SKM-1 (cell line): ENCODE data around the gene KRTAP10-2.
"Not testable (repeated sequence)": the region's sequence is repeated elsewhere in the genome, so short reads cannot be mapped to it uniquely, and the experiment has no call there.

ENCODE experiments used
- DNase-seq: peaks from one replicate; lab custom pipeline; 2025; ENCODE audit not compliant: unreplicated experiment; lab: John Stamatoyannopoulos, UW

Gene KRTAP10-2

DNA sequence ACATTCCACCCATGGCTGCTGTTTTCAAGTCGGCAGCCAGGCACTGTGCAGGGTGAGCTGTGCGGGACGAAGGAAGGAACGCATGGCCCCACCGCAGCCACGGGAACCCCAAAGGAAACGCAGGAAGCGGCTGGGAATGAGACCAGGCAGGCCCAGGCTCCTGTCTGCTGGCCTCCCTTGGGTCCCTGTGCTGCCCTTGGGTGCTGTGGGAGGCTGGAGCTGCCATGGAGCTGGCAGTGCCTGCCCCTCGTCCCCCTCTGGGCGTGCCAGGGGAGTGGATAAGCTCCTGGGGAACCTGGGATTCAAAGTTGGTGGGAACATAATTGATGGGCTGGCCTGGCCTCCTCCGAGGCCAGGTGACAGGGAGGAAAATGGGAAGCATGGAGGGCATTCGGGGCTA is 17.0 kb upstream of the KRTAP10-2 start:
- DNase-seq: no peak

DNA sequence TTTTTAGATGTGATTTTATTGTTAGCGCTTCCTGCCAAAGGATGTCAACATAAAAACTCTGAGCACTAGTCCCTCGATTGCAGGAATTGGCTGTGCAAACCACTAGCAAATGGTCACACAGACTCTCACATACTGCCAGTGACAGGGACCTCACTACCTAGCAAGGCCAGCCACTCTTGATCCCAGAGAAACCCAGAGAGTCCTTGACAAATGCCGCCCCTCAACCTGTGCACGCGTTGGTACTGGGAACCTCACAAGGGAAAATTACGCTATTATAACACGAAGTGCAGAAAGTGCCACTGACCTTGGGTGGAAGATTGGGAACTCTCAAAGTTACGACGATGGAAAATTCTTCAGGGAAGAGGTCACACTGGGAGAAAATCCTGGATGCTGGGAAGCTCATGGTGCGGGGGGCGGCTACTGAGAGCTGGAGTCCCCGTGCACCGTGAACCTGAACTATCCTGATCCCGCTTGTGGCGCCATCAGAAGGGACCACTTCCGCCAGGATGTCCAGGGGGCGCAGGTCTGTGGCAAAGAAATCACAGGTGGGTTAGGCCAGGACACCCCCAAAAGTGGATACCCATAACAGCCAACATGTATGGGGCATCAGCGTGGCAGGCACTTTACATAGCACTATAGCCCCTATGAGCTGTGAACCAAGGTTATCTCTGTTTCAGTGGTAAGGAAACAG is 16.3 kb upstream of the KRTAP10-2 start:
- DNase-seq: no peak

DNA sequence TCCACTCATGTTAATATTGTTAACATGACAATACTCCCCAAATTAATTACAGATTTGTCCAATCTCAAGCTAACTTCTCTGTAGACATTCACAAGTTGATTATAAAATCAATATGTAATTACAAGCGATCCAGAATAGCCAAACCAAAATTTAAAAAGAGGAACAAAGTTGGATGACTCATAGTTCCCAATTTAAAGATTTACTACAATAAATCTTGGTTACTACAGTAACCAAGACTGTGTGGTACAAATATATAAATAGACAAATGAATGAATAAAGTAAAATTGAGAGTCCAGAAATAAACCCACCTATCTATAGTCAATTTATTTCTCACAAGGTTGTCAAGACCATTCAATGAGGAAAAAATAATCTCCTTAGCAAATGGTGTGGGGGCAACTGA is 15.1 kb upstream of the KRTAP10-2 start:
- DNase-seq: no peak

DNA sequence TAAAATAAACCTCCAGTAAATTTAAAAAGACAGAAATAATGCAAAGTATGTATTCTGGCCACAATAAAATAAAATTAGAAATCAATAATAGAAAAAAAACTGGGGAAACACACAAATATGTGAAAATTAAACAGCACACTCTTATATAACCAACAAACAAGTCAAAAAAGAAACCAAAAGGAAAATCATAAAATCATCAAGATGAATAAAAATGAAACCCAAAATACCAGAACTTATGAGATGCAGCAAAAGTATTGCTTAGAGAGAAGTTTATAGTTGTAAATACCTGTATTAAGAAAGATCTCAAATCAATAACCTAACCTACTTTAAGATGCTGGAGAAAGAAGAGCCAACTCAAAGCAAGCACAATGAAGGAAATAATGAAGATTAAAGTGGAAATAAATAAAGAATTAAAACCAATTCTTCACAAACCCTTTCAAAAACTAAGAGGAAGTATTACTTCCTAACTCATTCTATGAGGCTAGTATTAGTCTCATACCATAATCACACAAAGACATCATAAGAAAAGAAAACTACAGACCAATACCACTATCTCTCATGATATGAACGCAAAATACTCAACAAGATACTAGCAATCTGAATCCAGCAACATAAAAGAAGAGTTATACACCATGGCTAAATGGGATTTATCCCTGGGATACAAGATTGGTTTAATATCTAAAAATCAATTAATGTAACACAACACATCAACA is 13.7 kb upstream of the KRTAP10-2 start:
- no peak for DNase-seq

DNA sequence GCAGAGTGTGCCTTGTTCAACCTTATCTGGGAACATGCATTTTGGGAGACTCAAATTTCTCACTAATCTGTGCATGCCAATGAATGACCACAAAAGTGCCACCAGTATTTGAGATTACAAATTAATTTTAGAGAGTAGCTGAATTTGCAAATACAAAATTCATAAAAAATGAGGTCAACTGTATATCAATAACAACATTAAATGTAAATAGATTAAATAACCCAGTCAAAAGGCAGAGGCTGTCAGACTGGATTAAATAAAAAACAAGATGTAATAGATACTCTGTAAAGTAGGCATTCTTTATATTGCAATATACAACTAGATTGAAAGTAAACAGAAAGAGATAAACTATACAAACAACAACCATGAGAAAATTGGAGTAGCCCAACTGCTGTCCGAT is 12.8 kb upstream of the KRTAP10-2 start:
- no peak for DNase-seq

DNA sequence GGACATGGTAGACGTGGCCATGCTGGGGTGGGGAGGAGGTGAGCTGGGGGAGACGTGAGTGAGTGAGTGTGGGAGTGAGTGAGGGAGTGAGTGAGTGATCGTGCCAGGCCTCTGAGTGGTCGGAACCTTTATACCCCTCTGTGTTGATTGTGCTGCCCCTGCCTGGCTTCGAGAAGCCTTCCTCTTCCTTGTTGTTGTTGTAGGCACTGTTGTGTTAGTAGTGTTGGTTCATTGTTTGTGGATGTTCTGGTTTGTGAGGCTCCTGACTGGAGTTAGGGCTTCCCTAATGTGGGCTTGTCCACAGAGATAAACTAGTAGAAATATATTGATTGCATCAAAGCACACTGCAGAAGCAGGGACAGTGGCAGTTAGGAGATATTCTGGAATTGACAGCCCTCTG is 7.4 kb upstream of the KRTAP10-2 start, which contains the start of gene KRTAP10-3:
Gene KRTAP10-3 (minus strand): TSS at position 101 of the 400 bp plus-strand sequence. CDS start 80 bp downstream, at position 21.
- no peak for DNase-seq

DNA sequence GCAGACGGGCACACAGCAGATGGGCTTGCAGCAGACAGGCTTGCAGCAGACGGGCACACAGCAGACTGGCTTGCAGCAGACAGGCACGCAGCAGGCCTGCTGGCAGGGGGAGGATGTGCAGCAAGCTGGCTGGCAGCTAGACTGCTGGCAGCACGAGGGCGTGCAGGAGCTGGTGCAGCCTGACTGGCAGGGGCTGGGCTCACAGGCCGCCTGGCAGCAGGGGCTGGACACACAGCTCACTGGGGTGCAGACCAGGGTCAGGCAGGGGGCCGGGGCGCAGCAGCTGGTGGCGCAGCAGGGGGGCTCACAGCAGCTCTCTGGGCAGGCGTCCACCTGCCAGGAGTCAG is 7.0 kb upstream of the KRTAP10-2 start:
- DNase-seq: not testable (repeated sequence)

DNA sequence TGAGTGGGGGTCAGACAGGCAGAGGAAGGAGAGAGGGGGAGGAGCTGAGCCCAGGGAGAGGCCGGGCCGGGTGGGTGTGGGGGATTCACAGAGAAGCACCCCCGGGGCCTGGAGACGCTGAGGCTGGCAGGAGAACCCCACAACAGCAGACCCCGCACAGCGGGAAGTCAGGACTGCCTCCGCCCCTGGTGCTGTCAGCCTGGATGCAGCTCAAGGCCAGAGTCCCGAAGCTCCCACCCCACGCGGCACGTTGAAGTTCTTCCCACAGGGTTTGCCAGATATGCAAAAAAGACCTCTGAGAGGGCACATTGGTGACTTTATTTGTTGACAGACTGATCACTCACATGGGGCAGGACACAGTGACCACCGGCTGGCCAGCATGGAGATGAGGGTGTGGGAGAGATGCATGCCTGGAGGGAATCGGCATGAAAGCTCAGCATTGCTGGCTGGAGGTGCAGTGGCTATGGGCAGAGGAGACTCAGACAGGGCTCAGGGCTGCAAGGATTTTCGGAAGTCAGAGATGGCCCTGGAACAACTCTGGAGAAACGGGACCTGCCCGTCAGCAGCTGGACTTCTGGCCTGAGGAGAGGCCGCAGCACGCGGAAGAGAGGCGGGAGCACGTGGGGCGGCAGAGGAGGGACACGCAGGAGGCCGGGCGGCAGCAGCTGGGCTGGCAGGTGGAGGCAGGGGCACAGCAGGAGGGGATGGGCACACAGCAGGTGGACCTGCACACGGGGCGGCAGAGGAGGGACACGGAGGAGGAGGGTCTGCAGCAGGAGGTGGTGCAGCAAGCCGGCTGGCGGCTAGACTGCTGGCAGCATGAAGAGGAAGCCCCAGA is 6.4 kb upstream of the KRTAP10-2 start:
- no peak for DNase-seq

DNA sequence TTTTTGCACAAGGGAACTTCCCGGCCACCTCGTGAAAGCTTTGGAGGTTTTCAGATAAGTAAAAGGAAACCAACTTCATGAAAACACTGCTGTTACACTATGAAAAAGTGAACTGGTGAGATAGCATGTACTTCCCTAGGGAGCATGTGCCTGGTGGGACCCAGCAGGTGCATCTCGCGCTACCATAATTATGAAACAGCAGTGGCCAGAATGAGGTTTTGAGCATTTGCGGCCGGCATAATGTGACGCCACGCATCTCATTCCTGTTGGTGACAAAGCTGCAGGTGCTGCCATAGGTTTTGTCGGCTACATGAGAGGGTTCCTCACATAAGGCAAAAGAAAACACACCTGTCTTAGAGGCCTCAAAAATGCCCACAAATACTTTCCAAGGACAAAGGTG is 5.6 kb upstream of the KRTAP10-2 start:
- no peak for DNase-seq

DNA sequence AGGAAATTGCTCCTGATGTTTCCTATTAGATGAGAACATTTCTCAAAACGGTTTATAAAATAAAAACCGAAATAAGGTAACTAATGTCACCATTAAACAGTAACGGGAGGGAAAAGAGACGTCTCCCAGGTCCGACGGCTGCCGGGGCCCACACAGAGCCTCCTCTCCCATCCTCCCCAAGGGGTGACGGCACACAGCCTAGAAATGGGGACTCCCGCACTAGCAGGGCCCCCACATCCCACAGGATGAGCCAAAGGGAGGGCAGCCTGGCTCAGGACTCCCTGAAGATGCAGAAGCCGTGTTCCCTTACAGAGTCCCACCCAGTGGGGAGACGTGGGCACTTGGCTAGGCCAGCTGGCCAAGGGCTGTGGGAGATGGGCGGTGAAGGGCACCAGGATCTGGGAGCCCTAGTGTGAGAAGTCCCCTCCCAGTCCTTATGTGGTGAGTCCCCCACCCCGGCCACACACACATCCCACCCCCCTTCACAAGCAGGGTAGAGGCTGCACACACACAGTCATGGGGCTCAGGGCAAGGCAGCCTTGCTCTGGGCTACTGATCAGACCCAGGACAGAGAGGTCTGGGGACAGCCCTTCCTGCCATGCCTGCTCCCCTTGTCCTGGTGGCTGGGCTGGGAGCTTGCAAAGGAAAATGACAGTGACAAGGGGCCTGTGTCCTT is 4.0 kb upstream of the KRTAP10-2 start:
- DNase-seq: no peak

DNA sequence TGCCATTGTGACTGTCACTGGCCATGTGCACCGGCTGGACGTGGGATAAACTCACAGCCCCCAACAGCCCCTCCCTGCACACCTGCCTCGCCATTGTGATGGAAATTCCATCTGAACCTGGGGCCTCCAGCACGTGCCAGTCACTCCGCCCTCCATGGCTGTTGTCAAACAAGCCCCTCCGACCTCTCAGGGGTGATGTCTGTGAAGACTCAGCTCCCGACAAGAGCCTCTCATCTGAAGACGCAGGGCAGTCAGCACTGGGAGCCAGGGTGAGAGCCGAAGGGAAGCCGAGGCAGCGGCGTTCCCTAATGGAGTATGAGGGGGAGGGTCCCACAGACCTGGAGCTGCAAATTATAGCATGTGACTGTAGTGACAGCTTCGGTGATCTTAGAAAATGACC is 1.4 kb upstream of the KRTAP10-2 start:
- no peak for DNase-seq

DNA sequence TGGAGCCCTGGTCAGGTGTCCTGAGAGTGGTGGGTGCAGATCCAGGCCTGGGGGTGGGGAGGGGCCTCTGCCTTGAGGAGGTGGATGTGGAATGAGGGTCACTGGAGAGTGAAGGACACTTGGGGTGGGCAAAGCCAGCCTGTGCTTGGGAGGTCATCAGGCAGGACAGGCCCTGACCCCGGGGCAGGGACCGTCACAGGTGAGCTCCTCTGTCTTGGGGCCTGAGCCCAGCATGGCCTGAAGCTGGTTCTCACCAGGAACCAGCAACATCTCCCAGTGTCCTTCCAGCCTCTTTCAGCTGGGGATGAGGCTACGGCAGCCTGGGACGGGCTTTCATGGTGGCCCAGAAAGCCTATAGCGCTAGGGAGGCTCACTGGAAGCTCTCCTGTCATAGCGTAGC is 831 bp upstream of the KRTAP10-2 start:
- no peak for DNase-seq

DNA sequence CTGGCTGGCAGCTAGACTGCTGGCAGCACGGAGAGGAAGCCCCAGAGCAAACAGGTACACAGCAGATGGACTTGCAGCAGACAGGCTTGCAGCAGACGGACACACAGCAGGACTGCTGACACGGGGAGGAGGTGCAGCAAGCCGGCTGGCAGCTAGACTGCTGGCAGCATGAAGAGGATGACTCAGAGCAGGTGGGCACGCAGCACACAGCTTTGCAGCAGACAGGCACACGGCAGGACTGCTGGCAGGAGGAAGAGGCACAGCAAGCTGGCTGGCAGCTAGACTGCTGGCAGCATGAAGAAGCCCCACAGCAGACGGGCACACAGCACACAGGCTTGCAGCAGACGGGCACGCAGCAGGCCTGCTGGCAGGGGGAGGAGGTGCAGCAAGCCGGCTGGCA is 498 bp downstream of the KRTAP10-2 start:
- no peak for DNase-seq

DNA sequence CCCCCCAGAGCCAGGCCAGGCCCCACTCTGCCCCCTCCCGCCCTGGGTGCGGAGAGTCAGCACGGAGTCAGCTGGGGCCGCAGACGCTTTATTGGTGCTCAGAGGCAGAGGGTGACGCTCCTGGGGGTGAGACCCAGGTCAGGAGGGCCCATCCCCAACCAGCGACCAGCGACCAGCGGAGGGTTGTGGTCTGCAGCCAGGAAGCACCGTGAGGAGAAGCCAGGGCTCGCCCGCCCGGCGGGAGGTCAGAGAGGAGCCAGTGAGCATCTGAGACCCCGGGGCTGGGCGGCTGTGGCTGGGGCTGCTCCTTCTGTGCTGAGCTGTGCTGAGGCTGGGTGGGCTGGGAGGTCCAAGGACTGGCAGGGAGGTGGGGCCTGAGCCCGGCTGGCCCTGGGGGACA is 1.0 kb downstream of the KRTAP10-2 start:
- not testable (repeated sequence) for DNase-seq

DNA sequence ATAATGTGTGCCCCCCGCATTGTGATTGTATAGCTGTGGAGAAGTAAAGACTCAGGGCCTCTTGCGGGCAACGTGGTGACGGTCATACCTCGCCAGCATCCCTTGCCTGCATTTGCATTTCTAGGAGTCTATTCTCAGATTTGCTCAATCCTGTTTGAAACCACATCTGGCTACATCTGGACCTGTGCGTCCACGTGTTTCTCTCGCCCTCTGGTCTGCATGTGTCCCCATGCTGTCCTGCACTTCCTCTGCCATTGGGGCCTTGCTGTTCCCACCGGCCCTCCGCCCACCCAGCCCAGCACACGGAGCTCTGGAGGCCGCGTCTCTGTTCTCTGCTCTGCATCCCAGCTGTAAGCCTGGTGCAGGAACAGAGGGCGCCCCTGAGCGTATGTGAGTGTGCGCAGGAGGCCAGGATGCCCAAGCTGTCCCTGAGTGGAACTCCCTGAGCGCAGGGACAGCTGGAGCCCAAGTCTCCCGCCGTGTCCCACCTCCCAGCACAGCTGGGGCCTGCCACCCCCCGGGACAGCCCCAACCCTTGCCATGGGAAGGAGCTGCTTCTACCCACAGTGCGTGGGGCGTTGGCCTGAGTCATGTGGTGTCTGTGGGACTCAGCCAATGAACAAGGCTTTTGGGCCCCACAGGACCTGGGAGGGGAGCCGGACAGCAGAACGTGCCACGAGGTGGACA is 1.6 kb downstream of the KRTAP10-2 start:
- no peak for DNase-seq

DNA sequence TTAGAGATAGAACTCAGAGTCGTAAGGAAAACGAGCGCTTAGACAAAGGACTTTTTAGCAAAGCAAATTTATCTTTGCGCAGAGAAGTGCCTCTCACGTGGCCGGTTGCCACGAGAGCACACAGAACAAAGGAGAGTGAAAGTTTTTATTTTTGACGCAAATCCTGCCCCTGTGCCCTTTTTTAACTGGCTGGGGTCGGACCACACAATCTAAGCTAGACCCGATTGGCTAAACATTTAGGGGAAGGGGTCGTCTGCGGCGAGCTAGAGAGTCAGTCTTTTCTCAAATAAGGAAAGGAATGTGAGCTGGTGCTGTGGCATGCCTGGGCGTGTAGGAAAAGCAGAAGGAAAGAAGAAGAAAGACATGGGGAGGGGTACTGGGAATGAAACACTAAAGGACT is 2.4 kb downstream of the KRTAP10-2 start:
- DNase-seq: no peak

DNA sequence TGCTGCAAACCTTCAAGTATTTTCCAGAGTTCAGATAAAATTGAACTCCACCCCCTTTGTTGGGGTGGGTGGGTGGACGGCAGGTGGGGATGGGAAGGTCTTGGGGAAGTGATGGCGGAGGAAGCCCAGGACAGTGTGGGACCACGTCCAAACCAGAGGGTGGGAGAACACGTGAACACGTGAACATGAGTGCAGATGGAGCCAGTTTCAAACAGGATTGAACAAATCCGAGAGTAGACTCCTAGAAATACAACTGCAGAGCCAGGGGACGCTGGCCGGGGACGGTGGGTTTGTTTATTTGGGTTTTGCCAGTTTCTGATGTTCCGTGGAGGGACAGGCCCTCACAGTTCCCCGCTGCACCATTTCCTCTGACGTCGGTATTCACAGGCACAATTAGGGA is 2.9 kb downstream of the KRTAP10-2 start:
- DNase-seq: no peak

DNA sequence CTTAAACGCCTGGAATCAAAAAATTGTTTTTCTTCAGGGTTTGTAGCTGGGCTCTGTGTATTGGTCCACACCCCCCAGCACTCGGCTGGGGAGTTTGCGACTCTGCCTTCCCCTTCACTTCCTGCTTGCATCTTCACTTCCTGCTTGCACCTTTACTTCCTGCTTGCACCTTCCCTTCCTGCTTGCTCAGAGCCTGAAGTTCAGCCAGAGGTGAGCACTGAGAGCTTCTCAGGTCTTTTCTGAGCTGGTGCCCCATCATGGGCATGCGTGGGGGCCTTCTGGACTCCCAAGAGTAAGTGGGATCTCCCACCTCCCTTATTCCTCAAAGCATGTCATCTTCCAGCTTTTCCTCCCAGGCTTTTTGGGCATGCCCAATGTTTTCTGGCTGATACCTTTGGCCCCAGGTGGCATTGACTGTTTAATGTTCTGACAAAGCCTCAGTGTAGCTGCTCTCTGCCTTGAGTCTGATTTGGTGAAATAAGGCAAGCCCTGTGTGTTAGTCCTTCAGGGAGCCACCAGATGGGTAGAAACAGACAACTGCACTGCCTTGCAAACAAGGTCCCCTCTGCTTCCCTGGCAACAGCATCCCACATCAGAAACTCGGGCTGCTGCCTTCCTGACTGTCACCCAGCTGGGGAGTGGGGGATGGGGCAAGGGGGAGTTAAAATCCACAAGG is 3.5 kb downstream of the KRTAP10-2 start:
- DNase-seq: no peak

DNA sequence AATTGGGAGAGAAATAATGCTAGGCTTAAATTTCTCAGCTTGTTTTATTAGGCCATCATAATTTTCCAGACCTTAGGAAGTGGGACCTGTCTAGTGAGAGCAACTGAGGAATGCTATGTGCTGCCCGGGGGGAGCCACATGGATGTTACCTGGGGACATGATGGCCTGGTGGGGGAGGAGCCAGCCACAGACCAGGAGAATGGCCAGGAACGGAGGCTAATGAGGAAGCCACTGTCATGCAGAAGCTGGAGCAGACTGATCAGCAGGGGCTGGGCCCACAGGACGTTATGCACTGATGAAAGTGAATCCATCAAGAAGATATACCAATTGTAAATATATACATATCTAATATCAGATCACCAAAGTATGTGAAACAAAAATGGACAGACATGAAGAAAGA is 6.7 kb downstream of the KRTAP10-2 start:
- no peak for DNase-seq

DNA sequence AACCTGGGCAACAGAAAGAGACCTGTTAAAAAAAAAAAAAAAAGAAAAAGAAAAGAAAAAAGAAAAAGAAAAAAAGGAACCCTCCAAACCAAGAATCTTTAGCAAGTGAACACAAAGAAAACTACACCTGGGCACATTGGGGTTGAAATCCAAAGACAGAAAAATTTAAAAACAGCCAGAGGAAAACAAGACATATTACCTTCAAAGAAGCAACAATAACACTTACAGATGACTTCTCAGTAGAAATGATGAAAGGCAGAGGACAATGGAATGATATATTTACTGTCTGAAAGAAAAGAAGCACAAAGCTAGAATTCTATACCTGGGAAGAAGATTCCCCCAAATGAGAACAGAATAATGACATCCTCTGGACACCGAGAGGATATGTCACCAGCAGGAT is 8.6 kb downstream of the KRTAP10-2 start:
- DNase-seq: no peak
